ENCODE data around the gene PIGU. TPM values are rescaled to one million over a fixed set of nuclear protein-coding genes. Genes with fewer than 3 reads are reported as not detected.

The PIGU gene
- total and polyA plus RNA-seq, 2 of the 13 experiments (the other 11 are each of a cell fraction or from before 2014, with no cell fraction given): 45.5 to 231 TPM

DNA sequence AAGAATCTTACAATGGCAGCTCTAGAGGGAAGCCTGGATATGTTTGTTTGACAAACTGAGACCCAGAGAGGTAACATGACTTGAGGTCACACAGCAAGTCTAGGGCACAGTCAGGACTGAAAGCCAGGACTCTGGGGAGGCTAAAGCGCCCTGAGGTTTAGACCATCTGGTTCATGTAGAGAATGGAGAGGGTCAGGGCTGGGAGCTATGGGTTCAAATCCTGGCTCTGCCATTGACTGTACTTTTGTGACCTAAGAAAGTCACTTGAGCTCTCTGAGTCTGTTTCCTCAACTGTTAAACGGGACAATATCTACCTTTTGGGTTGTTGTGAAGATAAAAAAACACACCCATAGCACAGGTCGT lies 26.1 kb upstream of the PIGU start (continued):
- TF ChIP-seq, protein P1, sequence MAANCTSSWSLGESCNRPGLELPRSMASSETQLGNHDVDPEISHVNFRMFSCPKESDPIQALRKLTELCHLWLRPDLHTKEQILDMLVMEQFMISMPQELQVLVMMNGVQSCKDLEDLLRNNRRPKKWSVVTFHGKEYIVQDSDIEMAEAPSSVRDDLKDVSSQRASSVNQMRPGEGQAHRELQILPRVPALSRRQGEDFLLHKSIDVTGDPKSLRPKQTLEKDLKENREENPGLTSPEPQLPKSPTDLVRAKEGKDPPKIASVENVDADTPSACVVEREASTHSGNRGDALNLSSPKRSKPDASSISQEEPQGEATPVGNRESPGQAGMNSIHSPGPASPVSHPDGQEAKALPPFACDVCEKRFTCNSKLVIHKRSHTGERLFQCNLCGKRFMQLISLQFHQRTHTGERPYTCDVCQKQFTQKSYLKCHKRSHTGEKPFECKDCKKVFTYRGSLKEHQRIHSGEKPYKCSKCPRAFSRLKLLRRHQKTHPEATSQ (CRISPR knock-in tag; IDR thresholded peaks at IDR 0.05; ENCODE audit: borderline replicate concordance): no peak
- no peak for TF ChIP-seq MIXL1 (CRISPR knock-in tag; IDR thresholded peaks at IDR 0.05)
- no peak for TF ChIP-seq ZBTB7A (CRISPR knock-in tag; IDR thresholded peaks at IDR 0.05)
- TF ChIP-seq ZNF143 (CRISPR knock-in tag; IDR thresholded peaks at IDR 0.05): no peak
- TF ChIP-seq MYNN (CRISPR knock-in tag; IDR thresholded peaks at IDR 0.05; ENCODE audit: low read depth): no peak; the same call in 1 of the 2 replicates
- TF ChIP-seq, protein P2, sequence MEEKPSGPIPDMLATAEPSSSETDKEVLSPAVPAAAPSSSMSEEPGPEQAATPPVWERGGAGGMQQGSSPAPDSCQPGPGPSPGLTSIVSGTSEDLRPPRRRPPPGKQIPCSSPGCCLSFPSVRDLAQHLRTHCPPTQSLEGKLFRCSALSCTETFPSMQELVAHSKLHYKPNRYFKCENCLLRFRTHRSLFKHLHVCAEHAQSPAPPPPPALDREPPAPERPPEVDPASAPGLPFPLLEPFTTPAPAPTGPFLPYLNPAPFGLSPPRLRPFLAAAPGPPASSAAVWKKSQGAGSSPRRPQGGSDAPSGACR (CRISPR knock-in tag; IDR thresholded peaks at IDR 0.05): peak; percentile 63
- TF ChIP-seq SP2 (CRISPR knock-in tag; IDR thresholded peaks at IDR 0.05): no peak
- no peak for TF ChIP-seq IKZF1 (IDR thresholded peaks at IDR 0.05)
- TF ChIP-seq ADNP (CRISPR knock-in tag; IDR thresholded peaks at IDR 0.05): peak; percentile 69
- TF ChIP-seq, protein P3, sequence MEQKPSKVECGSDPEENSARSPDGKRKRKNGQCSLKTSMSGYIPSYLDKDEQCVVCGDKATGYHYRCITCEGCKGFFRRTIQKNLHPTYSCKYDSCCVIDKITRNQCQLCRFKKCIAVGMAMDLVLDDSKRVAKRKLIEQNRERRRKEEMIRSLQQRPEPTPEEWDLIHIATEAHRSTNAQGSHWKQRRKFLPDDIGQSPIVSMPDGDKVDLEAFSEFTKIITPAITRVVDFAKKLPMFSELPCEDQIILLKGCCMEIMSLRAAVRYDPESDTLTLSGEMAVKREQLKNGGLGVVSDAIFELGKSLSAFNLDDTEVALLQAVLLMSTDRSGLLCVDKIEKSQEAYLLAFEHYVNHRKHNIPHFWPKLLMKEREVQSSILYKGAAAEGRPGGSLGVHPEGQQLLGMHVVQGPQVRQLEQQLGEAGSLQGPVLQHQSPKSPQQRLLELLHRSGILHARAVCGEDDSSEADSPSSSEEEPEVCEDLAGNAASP (CRISPR knock-in tag; IDR thresholded peaks at IDR 0.05; ENCODE audit: borderline replicate concordance): no peak
- no peak for TF ChIP-seq PRPF4 (IDR thresholded peaks at IDR 0.05; ENCODE audit: low read depth, low read length, poor library complexity, severe bottlenecking)
- TF ChIP-seq, protein P4, sequence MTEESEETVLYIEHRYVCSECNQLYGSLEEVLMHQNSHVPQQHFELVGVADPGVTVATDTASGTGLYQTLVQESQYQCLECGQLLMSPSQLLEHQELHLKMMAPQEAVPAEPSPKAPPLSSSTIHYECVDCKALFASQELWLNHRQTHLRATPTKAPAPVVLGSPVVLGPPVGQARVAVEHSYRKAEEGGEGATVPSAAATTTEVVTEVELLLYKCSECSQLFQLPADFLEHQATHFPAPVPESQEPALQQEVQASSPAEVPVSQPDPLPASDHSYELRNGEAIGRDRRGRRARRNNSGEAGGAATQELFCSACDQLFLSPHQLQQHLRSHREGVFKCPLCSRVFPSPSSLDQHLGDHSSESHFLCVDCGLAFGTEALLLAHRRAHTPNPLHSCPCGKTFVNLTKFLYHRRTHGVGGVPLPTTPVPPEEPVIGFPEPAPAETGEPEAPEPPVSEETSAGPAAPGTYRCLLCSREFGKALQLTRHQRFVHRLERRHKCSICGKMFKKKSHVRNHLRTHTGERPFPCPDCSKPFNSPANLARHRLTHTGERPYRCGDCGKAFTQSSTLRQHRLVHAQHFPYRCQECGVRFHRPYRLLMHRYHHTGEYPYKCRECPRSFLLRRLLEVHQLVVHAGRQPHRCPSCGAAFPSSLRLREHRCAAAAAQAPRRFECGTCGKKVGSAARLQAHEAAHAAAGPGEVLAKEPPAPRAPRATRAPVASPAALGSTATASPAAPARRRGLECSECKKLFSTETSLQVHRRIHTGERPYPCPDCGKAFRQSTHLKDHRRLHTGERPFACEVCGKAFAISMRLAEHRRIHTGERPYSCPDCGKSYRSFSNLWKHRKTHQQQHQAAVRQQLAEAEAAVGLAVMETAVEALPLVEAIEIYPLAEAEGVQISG (CRISPR knock-in tag; IDR thresholded peaks at IDR 0.05): no peak
- TF ChIP-seq ZNF737 (CRISPR knock-in tag; IDR thresholded peaks at IDR 0.05; ENCODE audit: borderline replicate concordance): no peak
- no peak for TF ChIP-seq ZNF891 (CRISPR knock-in tag; IDR thresholded peaks at IDR 0.05)
- no peak for TF ChIP-seq CEBPB (IDR thresholded peaks at IDR 0.05; ENCODE audit: borderline replicate concordance, low read depth, low read length)
- TF ChIP-seq, protein P5, sequence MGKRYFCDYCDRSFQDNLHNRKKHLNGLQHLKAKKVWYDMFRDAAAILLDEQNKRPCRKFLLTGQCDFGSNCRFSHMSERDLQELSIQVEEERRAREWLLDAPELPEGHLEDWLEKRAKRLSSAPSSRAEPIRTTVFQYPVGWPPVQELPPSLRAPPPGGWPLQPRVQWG (CRISPR knock-in tag; IDR thresholded peaks at IDR 0.05; ENCODE audit: borderline replicate concordance, low read depth): no peak
- no peak for TF ChIP-seq ZNF761 (CRISPR knock-in tag; conservative IDR thresholded peaks at IDR 0.05)
- TF ChIP-seq PHF21A (CRISPR knock-in tag; IDR thresholded peaks at IDR 0.05): no peak
- TF ChIP-seq ZNF282 (IDR thresholded peaks at IDR 0.05; ENCODE audit: partially characterized antibody): no peak
- TF ChIP-seq ZNF615 (CRISPR knock-in tag; IDR thresholded peaks at IDR 0.05; ENCODE audit: borderline replicate concordance): no peak
- TF ChIP-seq SSRP1 (CRISPR knock-in tag; IDR thresholded peaks at IDR 0.05): no peak
- no peak for TF ChIP-seq TEAD3 (CRISPR knock-in tag; optimal IDR thresholded peaks at IDR 0.05; ENCODE audit: borderline replicate concordance)
- TF ChIP-seq, protein P6, sequence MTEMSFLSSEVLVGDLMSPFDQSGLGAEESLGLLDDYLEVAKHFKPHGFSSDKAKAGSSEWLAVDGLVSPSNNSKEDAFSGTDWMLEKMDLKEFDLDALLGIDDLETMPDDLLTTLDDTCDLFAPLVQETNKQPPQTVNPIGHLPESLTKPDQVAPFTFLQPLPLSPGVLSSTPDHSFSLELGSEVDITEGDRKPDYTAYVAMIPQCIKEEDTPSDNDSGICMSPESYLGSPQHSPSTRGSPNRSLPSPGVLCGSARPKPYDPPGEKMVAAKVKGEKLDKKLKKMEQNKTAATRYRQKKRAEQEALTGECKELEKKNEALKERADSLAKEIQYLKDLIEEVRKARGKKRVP (CRISPR knock-in tag; IDR thresholded peaks at IDR 0.05): no peak
